Measurements from ENCODE around the gene ARHGAP44. TPM values are rescaled to one million over a fixed set of nuclear protein-coding genes. Genes with fewer than 3 reads are reported as not detected.

ARHGAP44 gene
- total RNA-seq, 4 donors from 2014 or later: 1.4 to 6.2 (median 2.1) TPM

GRCh38 chr17:13035420-13035819 is 246.1 kb downstream of the ARHGAP44 start:
- no peak overlapping the region for H3K4me3 ChIP-seq
- intact Hi-C loops (cut with DNase I; ENCODE audit: low total_unique reads): no loop called here
- no peaks in the 10 kb centered on the region for H3K27me3 ChIP-seq
- no peak for DNase-seq
- no peaks in the 10 kb centered on the region for H3K4me1 ChIP-seq
- no peak for TF ChIP-seq CTCF (IDR thresholded peaks at IDR 0.05 in 4 of 5, conservative IDR thresholded peaks at IDR 0.05 in 1 of 5)
- TF ChIP-seq POLR2A (IDR thresholded peaks at IDR 0.05): no peak
- in situ Hi-C loops (cut with MboI; ENCODE audit: low sequenced_read_pairs in 4 of 4): loop anchor here in 1 of 4 donors (25.0 kb wide), 1 partner anchor 102 kb away; no protein-coding TSS in a partner anchor
- H3K36me3 ChIP-seq: no peaks in the 10 kb centered on the region
- H3K27ac ChIP-seq: no peak overlapping the region
- no peaks in the 10 kb centered on the region for H3K9me3 ChIP-seq
- no peak for ATAC-seq

- H3K27me3 ChIP-seq: no peaks in the 10 kb centered on the region
- ATAC-seq (no peak), DNase-seq (no peak)
- H3K4me3 ChIP-seq: no peak overlapping the region
- no peaks in the 10 kb centered on the region for H3K9me3 ChIP-seq
- H3K36me3 ChIP-seq: no peaks in the 10 kb centered on the region
- in situ Hi-C loops (cut with MboI; ENCODE audit: low sequenced_read_pairs in 4 of 4) (loop anchor here in 1 of 4 donors (25.0 kb wide), 1 partner anchor 101 kb away; no protein-coding TSS in a partner anchor), intact Hi-C loops (cut with DNase I; ENCODE audit: low total_unique reads) (no loop called here)
- no peak overlapping the region for H3K27ac ChIP-seq
- TF ChIP-seq POLR2A (IDR thresholded peaks at IDR 0.05): no peak
- TF ChIP-seq CTCF (IDR thresholded peaks at IDR 0.05 in 4 of 5, conservative IDR thresholded peaks at IDR 0.05 in 1 of 5): no peak
- H3K4me1 ChIP-seq: no peaks in the 10 kb centered on the region
Measured at GRCh38 chr17:13036751-13037150, 247.5 kb downstream of the ARHGAP44 start.

- DNase-seq (no peak), ATAC-seq (no peak)
- Histone ChIP-seq H3K4me3 (no peak overlapping the region), H3K36me3 (no peaks in the 10 kb centered on the region), H3K9me3 (no peaks in the 10 kb centered on the region), H3K27me3 (peaks cover 0 to 3% (median 0%) of the 10 kb centered on the region in 3 donors), H3K27ac (no peak overlapping the region), H3K4me1 (no peaks in the 10 kb centered on the region)
- no peak for TF ChIP-seq POLR2A (IDR thresholded peaks at IDR 0.05)
- TF ChIP-seq CTCF (IDR thresholded peaks at IDR 0.05 in 4 of 5, conservative IDR thresholded peaks at IDR 0.05 in 1 of 5): no peak
- in situ Hi-C loops (cut with MboI; ENCODE audit: low sequenced_read_pairs in 4 of 4) (loop anchor here in 1 of 4 donors (25.0 kb wide), 1 partner anchor 98 kb away; no protein-coding TSS in a partner anchor), intact Hi-C loops (cut with DNase I; ENCODE audit: low total_unique reads) (no loop called here)
Measured at GRCh38 chr17:13038931-13039665, 249.8 kb downstream of the ARHGAP44 start.

MicroRNAs encoded within 50 kb of the gene (microRNA counts, 767-probe panel; counts per million panel counts)
- microRNA hsa-miR-1269b: 356 to 448 counts per million in 2 donors

Small RNA genes within 50 kb of the gene (microRNA-seq; reads per million reads assigned to microRNA genes)
- gene MIR1269B (ENCODE audit: borderline replicate concordance in 2 of 2): 0 reads per million in 2 donors

Other genes starting within 250 kb of the ARHGAP44 start
- gene MYOCD, start 123.6 kb upstream of the ARHGAP44 start, total RNA-seq: 1 to 10 TPM in 2 of 4 donors, under 1 TPM in 2; 0.36 to 2.7 (median 1.2) TPM
- gene ELAC2, start 228.5 kb downstream of the ARHGAP44 start, total RNA-seq: 10 to 100 TPM; 70.7 to 78.7 (median 76.2) TPM

Measured in gastrocnemius medialis (tissue), 4 donors.